PC-9 (cell line): ENCODE measurements around the gene GIMAP8. TPM values are rescaled to one million over a fixed set of nuclear protein-coding genes. Genes with fewer than 3 reads are reported as not detected.

Experiments used
- BruUV-seq: library from RNA; stranded (reverse); fragments of 400-500 nt; replicated peaks from 2 replicates; lab custom pipeline; 2021; lab: Mats Ljungman, UMichigan
- CTCF ChIA-PET: fragments of 300-600 bp; sonication (Branson Sonifier 250); formaldehyde crosslinking; loops from one replicate; lab custom pipeline; 2022; ENCODE audit warnings: antibody characterized with exemption; lab: Charles Lee
- POLR2A ChIA-PET: fragments of 300-600 bp; sonication (Branson Sonifier 250); formaldehyde crosslinking; loops from one replicate; lab custom pipeline; 2022; ENCODE audit warnings: antibody characterized with exemption; ENCODE audit not compliant: unreplicated experiment; lab: Charles Lee
- DNase-seq, 2 experiments: peaks; one replicate each; pipeline versions ENCODE4 v3.0.0 to v3.0.0-alpha.2; 2015 to 2022; ENCODE audit warnings: mixed read lengths in 1 of 2
- H2AFZ ChIP-seq: fragments of 200-600 bp; sonication (generic); 2 replicates; pipeline ENCODE4 v1.8.1; 2017; ENCODE audit warnings: antibody characterized with exemption
- H3F3A ChIP-seq: fragments of 200-600 bp; sonication (generic); 2 replicates; pipeline ENCODE4 v1.8.1; 2017; ENCODE audit warnings: antibody characterized with exemption, mild to moderate bottlenecking, low read depth; ENCODE audit not compliant: insufficient read depth
- H3K27ac ChIP-seq: fragments of 200-600 bp; sonication (generic); 2 replicates; pipeline ENCODE4 v1.6.1; 2016; ENCODE audit warnings: mixed run types
- H3K27me3 ChIP-seq: fragments of 200-600 bp; sonication (generic); 2 replicates; pipeline ENCODE4 v1.6.1; 2016; ENCODE audit warnings: low read depth, mixed run types; ENCODE audit not compliant: insufficient read depth
- H3K36me3 ChIP-seq: fragments of 200-600 bp; sonication (generic); 2 replicates; pipeline ENCODE4 v1.6.1; 2016; ENCODE audit warnings: low read depth, mixed run types
- H3K4me1 ChIP-seq: fragments of 200-600 bp; sonication (generic); replicated peaks from 2 replicates; pipeline ENCODE4 v1.6.1; 2016; ENCODE audit warnings: mixed run types; ENCODE audit not compliant: insufficient read depth
- H3K4me2 ChIP-seq: fragments of 200-600 bp; sonication (generic); 2 replicates; pipeline ENCODE4 v1.6.1; 2017; ENCODE audit warnings: mixed run types
- H3K4me3 ChIP-seq: fragments of 200-600 bp; sonication (generic); 2 replicates; pipeline ENCODE4 v1.6.1; 2016; ENCODE audit warnings: mixed run types
- H3K79me2 ChIP-seq: fragments of 200-600 bp; sonication (generic); 2 replicates; pipeline ENCODE4 v1.6.1; 2017; ENCODE audit warnings: low read depth, mixed run types
- H3K9me2 ChIP-seq: fragments of 200-600 bp; sonication (generic); 2 replicates; pipeline ENCODE4 v1.8.1; 2017; ENCODE audit warnings: mild to moderate bottlenecking; ENCODE audit not compliant: insufficient read depth
- H3K9me3 ChIP-seq: fragments of 200-600 bp; sonication (generic); 2 replicates; pipeline ENCODE4 v1.8.1; 2016; ENCODE audit warnings: low read depth; ENCODE audit not compliant: insufficient read depth
- H4K20me1 ChIP-seq: fragments of 200-600 bp; sonication (generic); 2 replicates; pipeline ENCODE4 v1.8.1; 2017; ENCODE audit not compliant: insufficient read depth
- CTCF ChIP-seq: fragments of 200-600 bp; sonication (generic); conservative IDR thresholded peaks from 2 replicates; pipeline ENCODE4 v1.6.1; 2017; ENCODE audit warnings: mixed run types, antibody characterized with exemption, mild to moderate bottlenecking, moderate library complexity
- EZH2 ChIP-seq: fragments of 200-600 bp; sonication (generic); IDR thresholded peaks from 2 replicates; pipeline ENCODE4 v1.8.0; 2017; ENCODE audit warnings: antibody characterized with exemption, low read depth
- intact Hi-C: fragments of 100-400 bp; cut with micrococcal nuclease; formaldehyde crosslinking; loops from one replicate; pipeline ENCODE4 v1.10.0; 2022; ENCODE audit not compliant: unreplicated experiment
- total RNA-seq: library from RNA; stranded (reverse); gene quantifications from 2 replicates; pipeline ENCODE4 v1.2.3, GENCODE V29; 2021

Gene GIMAP8
- total RNA-seq, 1 experiment from 2014 or later, result not detected

GRCh38 chr7:150428671-150429451 is 21.6 kb upstream of the GIMAP8 start:
- ChIA-PET CTCF (no interaction called here), POLR2A (no interaction called here)
- H3K79me2 ChIP-seq, result no peaks in the 10 kb centered on the region
- no peaks in the 10 kb centered on the region for H3K9me3 ChIP-seq
- TF ChIP-seq EZH2 (no peak), CTCF (no peak)
- no peak overlapping the region for H3K27ac ChIP-seq
- H3K4me3 ChIP-seq, result no peak overlapping the region
- no TSS peak for BruUV-seq
- no peak overlapping the region for H2AFZ ChIP-seq
- H3K4me1 ChIP-seq, result no peaks in the 10 kb centered on the region
- H3F3A ChIP-seq, result no peaks in the 10 kb centered on the region
- intact Hi-C loops, result no loop called here
- no peaks in the 10 kb centered on the region for H3K36me3 ChIP-seq
- no peaks in the 10 kb centered on the region for H3K9me2 ChIP-seq
- peaks cover 69% of the 10 kb centered on the region for H3K27me3 ChIP-seq
- H3K4me2 ChIP-seq, result 0 out of 2 replicates have a peak overlapping the region, but pooled peaks have one; percentile 5
- no peaks in the 10 kb centered on the region for H4K20me1 ChIP-seq
- DNase-seq, result peak; percentile 47 to 52

GRCh38 chr7:150429699-150430098 is 20.7 kb upstream of the GIMAP8 start:
- no peak for DNase-seq
- H3K79me2 ChIP-seq, result no peaks in the 10 kb centered on the region
- intact Hi-C loops, result no loop called here
- no TSS peak for BruUV-seq
- POLR2A ChIA-PET, result no interaction called here
- no peak for TF ChIP-seq CTCF
- TF ChIP-seq EZH2, result no peak
- H3K9me2 ChIP-seq, result no peaks in the 10 kb centered on the region
- H3K27ac ChIP-seq, result no peak overlapping the region
- CTCF ChIA-PET, result no interaction called here
- no peak overlapping the region for H3K4me2 ChIP-seq
- no peaks in the 10 kb centered on the region for H3K9me3 ChIP-seq
- no peaks in the 10 kb centered on the region for H3K4me1 ChIP-seq
- H3K36me3 ChIP-seq, result no peaks in the 10 kb centered on the region
- H3F3A ChIP-seq, result no peaks in the 10 kb centered on the region
- H3K4me3 ChIP-seq, result no peak overlapping the region
- H2AFZ ChIP-seq, result no peak overlapping the region
- H3K27me3 ChIP-seq, result peaks cover 64% of the 10 kb centered on the region
- no peaks in the 10 kb centered on the region for H4K20me1 ChIP-seq

- no peak for TF ChIP-seq CTCF
- no peak for TF ChIP-seq EZH2
- intact Hi-C loops, result no loop called here
- no peaks in the 10 kb centered on the region for H4K20me1 ChIP-seq
Measured at GRCh38 chr7:150430465-150431085, 19.9 kb upstream of the GIMAP8 start.

More at GRCh38 chr7:150430465-150431085, 19.9 kb upstream of the GIMAP8 start:
- no peak overlapping the region for H2AFZ ChIP-seq
- no peaks in the 10 kb centered on the region for H3K79me2 ChIP-seq
- H3F3A ChIP-seq, result no peaks in the 10 kb centered on the region
- no peak overlapping the region for H3K27ac ChIP-seq
- no peaks in the 10 kb centered on the region for H3K4me1 ChIP-seq
- BruUV-seq, result no TSS peak
- no peaks in the 10 kb centered on the region for H3K9me2 ChIP-seq
- no peak for DNase-seq
- H3K4me3 ChIP-seq, result no peak overlapping the region
- no peak overlapping the region for H3K4me2 ChIP-seq
- peaks cover 62% of the 10 kb centered on the region for H3K27me3 ChIP-seq
- H3K9me3 ChIP-seq, result no peaks in the 10 kb centered on the region
- CTCF ChIA-PET, result no interaction called here
- POLR2A ChIA-PET, result no interaction called here
- no peaks in the 10 kb centered on the region for H3K36me3 ChIP-seq
